Measurements from ENCODE around the gene CRIP2. TPM values are rescaled to one million over a fixed set of nuclear protein-coding genes. Genes with fewer than 3 reads are reported as not detected.

The CRIP2 gene
- total and polyA plus RNA-seq, 2 of the 13 experiments (the other 11 are each of a cell fraction or from before 2014, with no cell fraction given): 31.6 to 37.9 TPM

- TF ChIP-seq ARID4A (CRISPR knock-in tag; IDR thresholded peaks at IDR 0.05; ENCODE audit: borderline replicate concordance) (peak; percentile 56; the same call in 1 of the 2 replicates), ZNF777 (CRISPR knock-in tag; IDR thresholded peaks at IDR 0.05) (peak; percentile 56; the same call in 1 of the 2 replicates), ZNF234 (CRISPR knock-in tag; conservative IDR thresholded peaks at IDR 0.05) (no peak), ZBTB42 (CRISPR knock-in tag; IDR thresholded peaks at IDR 0.05) (no peak), ZSCAN25 (CRISPR knock-in tag; IDR thresholded peaks at IDR 0.05) (peak; percentile 60; the same call in 1 of the 2 replicates), HNF4G (IDR thresholded peaks at IDR 0.05; ENCODE audit: borderline replicate concordance, low read depth, low read length) (0 out of 2 replicates have a peak, but pooled peaks have one; percentile 6), HNF4G (CRISPR knock-in tag; IDR thresholded peaks at IDR 0.05; ENCODE audit: borderline replicate concordance, low read depth) (no peak), ZNF761 (CRISPR knock-in tag; conservative IDR thresholded peaks at IDR 0.05) (no peak), ZNF790 (CRISPR knock-in tag; IDR thresholded peaks at IDR 0.05; ENCODE audit: borderline replicate concordance) (no peak), HOXA7 (CRISPR knock-in tag; IDR thresholded peaks at IDR 0.05) (no peak), ZNF558 (CRISPR knock-in tag; IDR thresholded peaks at IDR 0.05; ENCODE audit: borderline replicate concordance) (no peak), SAFB2 (CRISPR knock-in tag; IDR thresholded peaks at IDR 0.05; ENCODE audit: borderline replicate concordance, low read depth) (peak; percentile 35; the same call in 1 of the 2 replicates), CEBPG (CRISPR knock-in tag; IDR thresholded peaks at IDR 0.05) (peak; percentile 14; the same call in 1 of the 2 replicates), E2F1 (CRISPR knock-in tag; IDR thresholded peaks at IDR 0.05) (no peak), RFX5 (IDR thresholded peaks at IDR 0.05; ENCODE audit: low read depth, low read length) (no peak), SMAD1 (CRISPR knock-in tag; IDR thresholded peaks at IDR 0.05; ENCODE audit: borderline replicate concordance, low read depth) (peak; percentile 92; the same call in 1 of the 2 replicates), ZNF780A (CRISPR knock-in tag; IDR thresholded peaks at IDR 0.05) (no peak), ZNF567 (CRISPR knock-in tag; IDR thresholded peaks at IDR 0.05; ENCODE audit: borderline replicate concordance) (0 out of 2 replicates have a peak, but pooled peaks have one; percentile 48), CC2D1A (CRISPR knock-in tag; IDR thresholded peaks at IDR 0.05) (no peak), ZNF513 (CRISPR knock-in tag; conservative IDR thresholded peaks at IDR 0.05) (no peak), MYC (CRISPR knock-in tag; IDR thresholded peaks at IDR 0.05; ENCODE audit: borderline replicate concordance) (peak; percentile 74; the same call in 1 of the 2 replicates), GFI1 (CRISPR knock-in tag; IDR thresholded peaks at IDR 0.05; ENCODE audit: borderline replicate concordance) (no peak)
Observed at GRCh38 chr14:105480807-105481801, 6.5 kb downstream of the CRIP2 start (continued).

Measured in HepG2 (cell line).